ENCODE measurements around the gene MAST2. TPM values are rescaled to one million over a fixed set of nuclear protein-coding genes. Genes with fewer than 3 reads are reported as not detected.

Gene MAST2
- total and polyA plus RNA-seq, 9 donors: 32.4 to 107 (median 83.7) TPM

- WGBS (ENCODE audit: insufficient coverage): no CpG with 5 or more reads among the region's 3 CpGs
- H3K27me3 ChIP-seq (ENCODE audit: control insufficient read depth, insufficient read depth, low read length): no peaks in the 10 kb centered on the region
- peaks cover 18% of the 10 kb centered on the region for H3K36me3 ChIP-seq (ENCODE audit: control insufficient read depth, insufficient read depth, low read length)
- no peaks in the 10 kb centered on the region for H3K9me3 ChIP-seq (replicated peaks; ENCODE audit: control insufficient read depth, low read depth, low read length)
- H3K4me1 ChIP-seq (ENCODE audit: control insufficient read depth, insufficient read depth, low read length): no peaks in the 10 kb centered on the region
- DNase-seq: no peak
- H3K27ac ChIP-seq (ENCODE audit: low read length): no peak overlapping the region
- no peak overlapping the region for H3K4me3 ChIP-seq (ENCODE audit: low read length)
These were observed 169.7 kb downstream of the MAST2 start for GRCh38 chr1:45973121-45973520.

GRCh38 chr1:45974541-45975269 lies 171.3 kb downstream of the MAST2 start:
- Histone ChIP-seq H3K27me3 (ENCODE audit: control insufficient read depth, insufficient read depth, low read length) (no peaks in the 10 kb centered on the region), H3K27ac (ENCODE audit: low read length) (no peak overlapping the region), H3K9me3 (replicated peaks; ENCODE audit: control insufficient read depth, low read depth, low read length) (no peaks in the 10 kb centered on the region), H3K4me3 (ENCODE audit: low read length) (no peak overlapping the region), H3K4me1 (ENCODE audit: control insufficient read depth, insufficient read depth, low read length) (no peaks in the 10 kb centered on the region), H3K36me3 (ENCODE audit: control insufficient read depth, insufficient read depth, low read length) (peaks cover 14% of the 10 kb centered on the region)
- no peak for DNase-seq
- WGBS (ENCODE audit: insufficient coverage): no CpG with 5 or more reads among the region's 1 CpG

GRCh38 chr1:45976623-45977022 lies 173.2 kb downstream of the MAST2 start:
- H3K36me3 ChIP-seq (ENCODE audit: control insufficient read depth, insufficient read depth, low read length): peaks cover 11% of the 10 kb centered on the region
- 90% methylated on average over 1 of the region's 3 CpGs for WGBS (ENCODE audit: insufficient coverage)
- no peaks in the 10 kb centered on the region for H3K27me3 ChIP-seq (ENCODE audit: control insufficient read depth, insufficient read depth, low read length)
- no peak overlapping the region for H3K4me3 ChIP-seq (ENCODE audit: low read length)
- no peaks in the 10 kb centered on the region for H3K4me1 ChIP-seq (ENCODE audit: control insufficient read depth, insufficient read depth, low read length)
- H3K27ac ChIP-seq (ENCODE audit: low read length): no peak overlapping the region
- H3K9me3 ChIP-seq (replicated peaks; ENCODE audit: control insufficient read depth, low read depth, low read length): no peaks in the 10 kb centered on the region
- DNase-seq: no peak

GRCh38 chr1:45979074-45979777 lies 175.8 kb downstream of the MAST2 start:
- DNase-seq: no peak
- Histone ChIP-seq H3K36me3 (ENCODE audit: control insufficient read depth, insufficient read depth, low read length) (peaks cover 6% of the 10 kb centered on the region), H3K9me3 (replicated peaks; ENCODE audit: control insufficient read depth, low read depth, low read length) (no peaks in the 10 kb centered on the region), H3K27me3 (ENCODE audit: control insufficient read depth, insufficient read depth, low read length) (no peaks in the 10 kb centered on the region), H3K4me3 (ENCODE audit: low read length) (no peak overlapping the region), H3K4me1 (ENCODE audit: control insufficient read depth, insufficient read depth, low read length) (no peaks in the 10 kb centered on the region), H3K27ac (ENCODE audit: low read length) (no peak overlapping the region)
- WGBS (ENCODE audit: insufficient coverage): no CpG with 5 or more reads among the region's 2 CpGs

- DNase-seq: no peak
- Histone ChIP-seq H3K4me1 (ENCODE audit: control insufficient read depth, insufficient read depth, low read length) (no peaks in the 10 kb centered on the region), H3K36me3 (ENCODE audit: control insufficient read depth, insufficient read depth, low read length) (peaks cover 6% of the 10 kb centered on the region), H3K27ac (ENCODE audit: low read length) (no peak overlapping the region), H3K27me3 (ENCODE audit: control insufficient read depth, insufficient read depth, low read length) (no peaks in the 10 kb centered on the region), H3K9me3 (replicated peaks; ENCODE audit: control insufficient read depth, low read depth, low read length) (no peaks in the 10 kb centered on the region), H3K4me3 (ENCODE audit: low read length) (no peak overlapping the region)
- WGBS (ENCODE audit: insufficient coverage): 100% methylated on average over 1 of the region's 5 CpGs
These were observed 176.4 kb downstream of the MAST2 start for GRCh38 chr1:45979778-45980176.

GRCh38 chr1:45982359-45982758 lies 178.9 kb downstream of the MAST2 start:
- H3K27me3 ChIP-seq (ENCODE audit: control insufficient read depth, insufficient read depth, low read length): no peaks in the 10 kb centered on the region
- no peak for DNase-seq
- no CpG with 5 or more reads among the region's 2 CpGs for WGBS (ENCODE audit: insufficient coverage)
- peaks cover 3% of the 10 kb centered on the region for H3K36me3 ChIP-seq (ENCODE audit: control insufficient read depth, insufficient read depth, low read length)
- no peak overlapping the region for H3K4me3 ChIP-seq (ENCODE audit: low read length)
- H3K4me1 ChIP-seq (ENCODE audit: control insufficient read depth, insufficient read depth, low read length): no peaks in the 10 kb centered on the region
- H3K9me3 ChIP-seq (replicated peaks; ENCODE audit: control insufficient read depth, low read depth, low read length): no peaks in the 10 kb centered on the region
- H3K27ac ChIP-seq (ENCODE audit: low read length): no peak overlapping the region

GRCh38 chr1:45983967-45984366 lies 180.6 kb downstream of the MAST2 start:
- peaks cover 3% of the 10 kb centered on the region for H3K36me3 ChIP-seq (ENCODE audit: control insufficient read depth, insufficient read depth, low read length)
- H3K9me3 ChIP-seq (replicated peaks; ENCODE audit: control insufficient read depth, low read depth, low read length): no peaks in the 10 kb centered on the region
- no peak overlapping the region for H3K4me3 ChIP-seq (ENCODE audit: low read length)
- H3K27ac ChIP-seq (ENCODE audit: low read length): no peak overlapping the region
- no peak for DNase-seq
- H3K4me1 ChIP-seq (ENCODE audit: control insufficient read depth, insufficient read depth, low read length): no peaks in the 10 kb centered on the region
- no peaks in the 10 kb centered on the region for H3K27me3 ChIP-seq (ENCODE audit: control insufficient read depth, insufficient read depth, low read length)

- no peak for DNase-seq
- H3K4me1 ChIP-seq (ENCODE audit: control insufficient read depth, insufficient read depth, low read length): no peaks in the 10 kb centered on the region
- H3K9me3 ChIP-seq (replicated peaks; ENCODE audit: control insufficient read depth, low read depth, low read length): peaks cover 3% of the 10 kb centered on the region
- WGBS (ENCODE audit: insufficient coverage): 100% methylated on average over 3 of the region's 4 CpGs
- H3K27ac ChIP-seq (ENCODE audit: low read length): no peak overlapping the region
- no peaks in the 10 kb centered on the region for H3K27me3 ChIP-seq (ENCODE audit: control insufficient read depth, insufficient read depth, low read length)
- H3K4me3 ChIP-seq (ENCODE audit: low read length): no peak overlapping the region
- H3K36me3 ChIP-seq (ENCODE audit: control insufficient read depth, insufficient read depth, low read length): no peaks in the 10 kb centered on the region
These were observed 183.8 kb downstream of the MAST2 start for GRCh38 chr1:45987204-45987603.

- Histone ChIP-seq H3K9me3 (replicated peaks; ENCODE audit: control insufficient read depth, low read depth, low read length) (peaks cover 3% of the 10 kb centered on the region), H3K27me3 (ENCODE audit: control insufficient read depth, insufficient read depth, low read length) (no peaks in the 10 kb centered on the region), H3K4me1 (ENCODE audit: control insufficient read depth, insufficient read depth, low read length) (no peaks in the 10 kb centered on the region), H3K4me3 (ENCODE audit: low read length) (no peak overlapping the region), H3K36me3 (ENCODE audit: control insufficient read depth, insufficient read depth, low read length) (no peaks in the 10 kb centered on the region), H3K27ac (ENCODE audit: low read length) (no peak overlapping the region)
- DNase-seq: no peak
- 100% methylated on average over 1 of the region's 2 CpGs for WGBS (ENCODE audit: insufficient coverage)
These were observed 185.8 kb downstream of the MAST2 start for GRCh38 chr1:45989249-45989648.

- WGBS (ENCODE audit: insufficient coverage): 100% methylated on average over 4 of the region's 6 CpGs
- H3K36me3 ChIP-seq (ENCODE audit: control insufficient read depth, insufficient read depth, low read length): peaks cover 5% of the 10 kb centered on the region
- no peak overlapping the region for H3K4me3 ChIP-seq (ENCODE audit: low read length)
- H3K9me3 ChIP-seq (replicated peaks; ENCODE audit: control insufficient read depth, low read depth, low read length): peaks cover 3% of the 10 kb centered on the region
- no peaks in the 10 kb centered on the region for H3K27me3 ChIP-seq (ENCODE audit: control insufficient read depth, insufficient read depth, low read length)
- DNase-seq: no peak
- no peak overlapping the region for H3K27ac ChIP-seq (ENCODE audit: low read length)
- H3K4me1 ChIP-seq (ENCODE audit: control insufficient read depth, insufficient read depth, low read length): no peaks in the 10 kb centered on the region
These were observed 191.0 kb downstream of the MAST2 start for GRCh38 chr1:45994423-45994822.

All from muscle of leg (tissue), 11 donors.